ENCODE measurements around the gene KRT9. TPM values are rescaled to one million over a fixed set of nuclear protein-coding genes. Genes with fewer than 3 reads are reported as not detected.

KRT9 gene
- total RNA-seq, 2 donors from 2014 or later = not detected

- peaks cover under 1% of the 10 kb centered on the region for H3K4me1 ChIP-seq
- intact Hi-C loops (cut with DNase I) = no loop called here
- peaks cover 15% of the 10 kb centered on the region for H3K27me3 ChIP-seq
- peak overlapping the region; percentile 88 for H3K27ac ChIP-seq
- H3K9me3 ChIP-seq = no peaks in the 10 kb centered on the region
- no peak for TF ChIP-seq CTCF (IDR thresholded peaks at IDR 0.05)
- no peak overlapping the region for H3K4me3 ChIP-seq
- peak overlapping the region in 1 of 2 donors; percentile 92 for H3K9ac ChIP-seq (ENCODE audit: low read depth in 2 of 2, low read length in 2 of 2)
- DNase-seq = no peak
- no peaks in the 10 kb centered on the region for H3K36me3 ChIP-seq
Measured at GRCh38 chr17:41529491-41529915, 42.4 kb downstream of the KRT9 start.

GRCh38 chr17:41528959-41529353, 42.9 kb downstream of the KRT9 start:
- no peaks in the 10 kb centered on the region for H3K36me3 ChIP-seq
- peaks cover 15% of the 10 kb centered on the region for H3K27me3 ChIP-seq
- intact Hi-C loops (cut with DNase I) = no loop called here
- H3K9ac ChIP-seq (ENCODE audit: low read depth in 2 of 2, low read length in 2 of 2) = peak overlapping the region in 1 of 2 donors; percentile 92
- peak overlapping the region; percentile 68 for H3K4me3 ChIP-seq
- H3K27ac ChIP-seq = peak overlapping the region; percentile 88
- no peak for TF ChIP-seq CTCF (IDR thresholded peaks at IDR 0.05)
- DNase-seq = peak; percentile 79
- peaks cover 4% of the 10 kb centered on the region for H3K4me1 ChIP-seq
- H3K9me3 ChIP-seq = no peaks in the 10 kb centered on the region

GRCh38 chr17:41527063-41528023, 44.5 kb downstream of the KRT9 start:
- peaks cover 10% of the 10 kb centered on the region for H3K4me1 ChIP-seq

GRCh38 chr17:41524261-41524660, 47.6 kb downstream of the KRT9 start:
- H3K27me3 ChIP-seq = peaks cover 15% of the 10 kb centered on the region
- DNase-seq = no peak
- no peaks in the 10 kb centered on the region for H3K36me3 ChIP-seq
- peak overlapping the region in 1 of 2 donors; percentile 66 for H3K9ac ChIP-seq (ENCODE audit: low read depth in 2 of 2, low read length in 2 of 2)
- peak overlapping the region; percentile 82 for H3K27ac ChIP-seq
- TF ChIP-seq CTCF (IDR thresholded peaks at IDR 0.05) = no peak
- H3K9me3 ChIP-seq = no peaks in the 10 kb centered on the region
- intact Hi-C loops (cut with DNase I) = no loop called here
- peaks cover 20% of the 10 kb centered on the region for H3K4me1 ChIP-seq
- H3K4me3 ChIP-seq = no peak overlapping the region

More at GRCh38 chr17:41527063-41528023, 44.5 kb downstream of the KRT9 start:
- intact Hi-C loops (cut with DNase I) = no loop called here
- TF ChIP-seq CTCF (IDR thresholded peaks at IDR 0.05) = no peak
- DNase-seq = peak; percentile 81
- Histone ChIP-seq H3K36me3 (no peaks in the 10 kb centered on the region), H3K9ac (ENCODE audit: low read depth in 2 of 2, low read length in 2 of 2) (peak overlapping the region; percentile 88 to 92), H3K4me3 (peak overlapping the region; percentile 68), H3K27ac (peak overlapping the region; percentile 88), H3K27me3 (peaks cover 15% of the 10 kb centered on the region), H3K9me3 (no peaks in the 10 kb centered on the region)

GRCh38 chr17:41523787-41524186, 48.1 kb downstream of the KRT9 start:
- peaks cover 15% of the 10 kb centered on the region for H3K27me3 ChIP-seq
- no peak for DNase-seq
- no peak overlapping the region for H3K4me3 ChIP-seq
- H3K9me3 ChIP-seq = no peaks in the 10 kb centered on the region
- H3K4me1 ChIP-seq = peaks cover 20% of the 10 kb centered on the region
- peak overlapping the region in 1 of 2 donors; percentile 66 for H3K9ac ChIP-seq (ENCODE audit: low read depth in 2 of 2, low read length in 2 of 2)
- intact Hi-C loops (cut with DNase I) = no loop called here
- no peaks in the 10 kb centered on the region for H3K36me3 ChIP-seq
- TF ChIP-seq CTCF (IDR thresholded peaks at IDR 0.05) = no peak
- H3K27ac ChIP-seq = peak overlapping the region; percentile 82
